A673 (cell line): ENCODE results near the gene GRM1.

Experiments
- EZH2 ChIP-seq: fragments of 200-600 bp; sonication (generic); IDR thresholded peaks from 2 replicates; pipeline ENCODE4 v1.6.1; 2017; ENCODE audit warnings: borderline replicate concordance, low read depth, mild to moderate bottlenecking, mixed read lengths, antibody characterized with exemption, low read length; ENCODE audit not compliant: poor library complexity, severe bottlenecking
- TF ChIP-seq, protein P1 (sequence below): fragments of 300-800, 200-600 bp; sonication (generic); conservative IDR thresholded peaks from 2 replicates; pipeline ENCODE4 v1.5.1; 2017; ENCODE audit warnings: low read depth, mild to moderate bottlenecking, antibody characterized with exemption, low read length, moderate library complexity, mixed read lengths

DNA sequence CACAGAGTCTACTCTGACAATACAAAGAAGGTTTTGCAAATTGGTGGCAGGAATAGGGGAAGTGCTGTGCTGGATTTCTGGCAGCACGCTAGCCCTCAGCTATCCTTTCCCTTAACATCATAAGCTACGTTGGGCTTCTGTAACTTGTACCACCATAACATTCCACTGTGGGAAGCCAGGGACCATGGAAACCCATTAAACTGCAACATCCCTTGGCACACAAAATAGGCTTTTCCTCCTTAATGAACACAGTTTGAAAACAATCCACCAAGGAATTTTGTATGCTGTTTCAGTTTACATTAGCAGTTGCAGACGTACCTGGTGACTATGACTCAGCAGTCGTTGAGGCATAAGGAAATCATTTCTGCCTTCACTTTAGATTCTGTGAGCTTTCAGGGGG lies 310.9 kb downstream of the GRM1 start:
- TF ChIP-seq, protein P1, sequence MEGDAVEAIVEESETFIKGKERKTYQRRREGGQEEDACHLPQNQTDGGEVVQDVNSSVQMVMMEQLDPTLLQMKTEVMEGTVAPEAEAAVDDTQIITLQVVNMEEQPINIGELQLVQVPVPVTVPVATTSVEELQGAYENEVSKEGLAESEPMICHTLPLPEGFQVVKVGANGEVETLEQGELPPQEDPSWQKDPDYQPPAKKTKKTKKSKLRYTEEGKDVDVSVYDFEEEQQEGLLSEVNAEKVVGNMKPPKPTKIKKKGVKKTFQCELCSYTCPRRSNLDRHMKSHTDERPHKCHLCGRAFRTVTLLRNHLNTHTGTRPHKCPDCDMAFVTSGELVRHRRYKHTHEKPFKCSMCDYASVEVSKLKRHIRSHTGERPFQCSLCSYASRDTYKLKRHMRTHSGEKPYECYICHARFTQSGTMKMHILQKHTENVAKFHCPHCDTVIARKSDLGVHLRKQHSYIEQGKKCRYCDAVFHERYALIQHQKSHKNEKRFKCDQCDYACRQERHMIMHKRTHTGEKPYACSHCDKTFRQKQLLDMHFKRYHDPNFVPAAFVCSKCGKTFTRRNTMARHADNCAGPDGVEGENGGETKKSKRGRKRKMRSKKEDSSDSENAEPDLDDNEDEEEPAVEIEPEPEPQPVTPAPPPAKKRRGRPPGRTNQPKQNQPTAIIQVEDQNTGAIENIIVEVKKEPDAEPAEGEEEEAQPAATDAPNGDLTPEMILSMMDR, result no peak
- no peak for TF ChIP-seq EZH2
